Measurements from ENCODE around the gene ABR.

ABR gene

DNA sequence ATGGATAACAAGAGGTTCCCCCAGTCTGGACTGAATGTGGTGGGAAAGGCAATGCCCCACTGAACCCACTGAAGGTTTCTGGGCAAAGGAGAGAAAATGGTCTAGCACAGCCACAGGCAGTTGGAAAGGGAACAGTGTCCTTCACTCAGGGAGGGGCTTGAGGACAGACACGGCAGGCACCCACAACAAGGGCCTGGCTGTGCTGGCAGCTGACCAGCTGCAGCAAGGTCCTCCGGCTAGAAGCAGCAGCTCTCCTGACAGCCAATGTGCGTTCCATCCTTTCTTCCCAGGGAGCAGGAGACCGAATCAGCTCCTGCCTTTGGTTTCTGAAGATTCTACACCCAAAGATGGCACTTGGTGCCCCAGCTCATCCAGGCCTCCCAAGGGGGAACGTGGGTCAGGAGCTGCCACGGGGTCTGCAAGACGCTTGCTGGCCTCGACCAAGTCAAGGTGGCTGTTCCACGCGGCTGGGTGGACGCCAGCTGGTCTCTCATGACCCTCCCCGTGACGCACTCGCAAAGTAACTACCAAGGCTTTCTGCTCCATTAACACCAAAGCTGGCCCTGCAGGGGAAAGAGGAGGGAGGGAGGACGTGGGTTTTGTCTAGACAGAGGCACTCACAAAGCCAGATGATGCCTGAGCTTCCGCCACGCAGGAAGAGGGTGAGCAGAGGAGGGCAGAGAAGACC lies 11.1 kb downstream of the ABR start:
- in situ Hi-C loops (cut with HindIII; ENCODE audit: low pct_ligation_motif_present, low sequenced_read_pairs): no loop called here
- Histone ChIP-seq H3K4me3 (ENCODE audit: low read depth, low read length) (no peak overlapping the region), H3K27ac (no peak overlapping the region), H3K27me3 (replicated peaks) (no peaks in the 10 kb centered on the region), H3K36me3 (replicated peaks) (no peaks in the 10 kb centered on the region)
- DNase-seq: no peak
- TF ChIP-seq, protein P1, sequence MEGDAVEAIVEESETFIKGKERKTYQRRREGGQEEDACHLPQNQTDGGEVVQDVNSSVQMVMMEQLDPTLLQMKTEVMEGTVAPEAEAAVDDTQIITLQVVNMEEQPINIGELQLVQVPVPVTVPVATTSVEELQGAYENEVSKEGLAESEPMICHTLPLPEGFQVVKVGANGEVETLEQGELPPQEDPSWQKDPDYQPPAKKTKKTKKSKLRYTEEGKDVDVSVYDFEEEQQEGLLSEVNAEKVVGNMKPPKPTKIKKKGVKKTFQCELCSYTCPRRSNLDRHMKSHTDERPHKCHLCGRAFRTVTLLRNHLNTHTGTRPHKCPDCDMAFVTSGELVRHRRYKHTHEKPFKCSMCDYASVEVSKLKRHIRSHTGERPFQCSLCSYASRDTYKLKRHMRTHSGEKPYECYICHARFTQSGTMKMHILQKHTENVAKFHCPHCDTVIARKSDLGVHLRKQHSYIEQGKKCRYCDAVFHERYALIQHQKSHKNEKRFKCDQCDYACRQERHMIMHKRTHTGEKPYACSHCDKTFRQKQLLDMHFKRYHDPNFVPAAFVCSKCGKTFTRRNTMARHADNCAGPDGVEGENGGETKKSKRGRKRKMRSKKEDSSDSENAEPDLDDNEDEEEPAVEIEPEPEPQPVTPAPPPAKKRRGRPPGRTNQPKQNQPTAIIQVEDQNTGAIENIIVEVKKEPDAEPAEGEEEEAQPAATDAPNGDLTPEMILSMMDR (IDR thresholded peaks at IDR 0.05; ENCODE audit: low read depth, low read length, missing control alignments): no peak

DNA sequence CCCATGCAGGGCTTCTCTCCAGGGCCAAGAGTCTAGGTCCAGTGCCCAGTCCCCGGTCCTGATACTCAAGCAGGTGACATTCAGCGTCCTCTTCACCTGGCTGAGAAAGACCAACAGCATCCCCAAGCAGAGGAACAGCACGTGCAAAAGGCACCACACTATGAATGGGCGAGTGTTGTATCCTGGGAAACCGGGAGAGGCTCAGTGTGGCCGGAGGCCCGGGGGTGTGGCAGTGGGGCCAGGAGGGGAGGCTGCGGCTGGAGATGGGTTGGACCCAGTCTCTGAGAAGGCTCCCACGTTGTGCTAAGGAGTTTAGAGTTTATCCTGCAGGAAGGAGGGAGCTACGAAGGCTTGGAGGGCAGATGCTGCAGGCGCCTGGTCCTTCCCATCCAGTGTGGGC lies 13.5 kb downstream of the ABR start:
- in situ Hi-C loops (cut with HindIII; ENCODE audit: low pct_ligation_motif_present, low sequenced_read_pairs): no loop called here
- H3K4me3 ChIP-seq (ENCODE audit: low read depth, low read length): no peak overlapping the region
- no peak overlapping the region for H3K27ac ChIP-seq
- TF ChIP-seq, protein P1 (IDR thresholded peaks at IDR 0.05; ENCODE audit: low read depth, low read length, missing control alignments): no peak
- no peaks in the 10 kb centered on the region for H3K36me3 ChIP-seq (replicated peaks)
- no peak for DNase-seq
- no peaks in the 10 kb centered on the region for H3K27me3 ChIP-seq (replicated peaks)

DNA sequence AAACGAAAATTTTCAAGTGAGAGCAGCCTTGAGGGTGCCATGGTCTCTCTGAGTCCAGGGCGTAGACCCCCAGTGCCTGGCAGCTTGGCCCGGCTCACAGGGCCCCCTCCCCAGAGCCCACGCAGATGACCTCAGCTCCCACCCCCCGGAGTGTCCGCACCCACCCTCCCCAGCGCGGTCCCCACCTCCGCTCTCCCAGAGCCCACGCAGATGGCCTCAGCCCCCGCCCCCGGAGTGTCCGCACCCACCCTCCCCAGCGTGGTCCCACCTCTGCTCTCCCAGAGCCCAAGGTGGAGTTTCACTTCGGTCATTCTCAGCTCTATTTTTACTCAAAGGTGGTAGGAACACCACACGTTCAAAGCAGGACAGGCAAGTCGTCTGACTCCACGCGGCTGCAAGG lies 13.9 kb downstream of the ABR start:
- TF ChIP-seq, protein P1 (IDR thresholded peaks at IDR 0.05; ENCODE audit: low read depth, low read length, missing control alignments): no peak
- DNase-seq: no peak
- H3K4me3 ChIP-seq (ENCODE audit: low read depth, low read length): no peak overlapping the region

DNA sequence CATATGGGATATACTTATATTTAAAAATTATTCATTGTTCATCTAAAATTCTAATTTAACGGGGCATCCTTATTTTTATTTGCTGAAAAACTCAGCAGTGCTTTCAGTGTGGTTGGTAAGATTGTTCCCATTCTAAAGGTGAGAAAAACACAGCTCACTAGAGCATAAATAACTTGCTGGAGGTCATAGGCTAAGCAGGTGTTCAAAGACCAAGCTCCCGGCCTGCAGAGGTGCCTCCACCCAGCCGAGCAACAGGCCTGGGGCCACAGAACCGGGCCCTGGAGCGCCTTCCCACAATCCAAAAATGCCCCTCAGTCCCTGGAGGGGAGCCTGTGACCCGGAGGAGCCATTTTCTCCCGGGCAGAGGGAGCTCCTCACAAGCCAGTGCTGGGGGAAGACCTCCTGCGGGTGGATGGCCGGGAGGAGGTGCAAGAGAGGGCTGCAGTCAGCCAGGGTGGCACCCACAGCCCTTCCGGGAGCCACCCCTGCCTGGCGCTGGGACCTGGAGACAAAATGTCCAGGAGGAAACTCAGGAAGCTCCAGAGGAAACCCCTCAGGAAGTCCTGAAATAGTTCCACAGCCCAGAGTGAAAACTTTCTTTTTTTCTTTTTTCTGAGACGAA lies 14.7 kb downstream of the ABR start:
- TF ChIP-seq, protein P1 (IDR thresholded peaks at IDR 0.05; ENCODE audit: low read depth, low read length, missing control alignments): no peak
- DNase-seq: no peak
- H3K27me3 ChIP-seq (replicated peaks): no peaks in the 10 kb centered on the region
- H3K27ac ChIP-seq: no peak overlapping the region
- no peak overlapping the region for H3K4me3 ChIP-seq (ENCODE audit: low read depth, low read length)
- no peaks in the 10 kb centered on the region for H3K36me3 ChIP-seq (replicated peaks)
- in situ Hi-C loops (cut with HindIII; ENCODE audit: low pct_ligation_motif_present, low sequenced_read_pairs): no loop called here

More for the DNA sequence above, 13.9 kb downstream of the ABR start:
- in situ Hi-C loops (cut with HindIII; ENCODE audit: low pct_ligation_motif_present, low sequenced_read_pairs): no loop called here
- no peak overlapping the region for H3K27ac ChIP-seq
- H3K36me3 ChIP-seq (replicated peaks): no peaks in the 10 kb centered on the region
- no peaks in the 10 kb centered on the region for H3K27me3 ChIP-seq (replicated peaks)

DNA sequence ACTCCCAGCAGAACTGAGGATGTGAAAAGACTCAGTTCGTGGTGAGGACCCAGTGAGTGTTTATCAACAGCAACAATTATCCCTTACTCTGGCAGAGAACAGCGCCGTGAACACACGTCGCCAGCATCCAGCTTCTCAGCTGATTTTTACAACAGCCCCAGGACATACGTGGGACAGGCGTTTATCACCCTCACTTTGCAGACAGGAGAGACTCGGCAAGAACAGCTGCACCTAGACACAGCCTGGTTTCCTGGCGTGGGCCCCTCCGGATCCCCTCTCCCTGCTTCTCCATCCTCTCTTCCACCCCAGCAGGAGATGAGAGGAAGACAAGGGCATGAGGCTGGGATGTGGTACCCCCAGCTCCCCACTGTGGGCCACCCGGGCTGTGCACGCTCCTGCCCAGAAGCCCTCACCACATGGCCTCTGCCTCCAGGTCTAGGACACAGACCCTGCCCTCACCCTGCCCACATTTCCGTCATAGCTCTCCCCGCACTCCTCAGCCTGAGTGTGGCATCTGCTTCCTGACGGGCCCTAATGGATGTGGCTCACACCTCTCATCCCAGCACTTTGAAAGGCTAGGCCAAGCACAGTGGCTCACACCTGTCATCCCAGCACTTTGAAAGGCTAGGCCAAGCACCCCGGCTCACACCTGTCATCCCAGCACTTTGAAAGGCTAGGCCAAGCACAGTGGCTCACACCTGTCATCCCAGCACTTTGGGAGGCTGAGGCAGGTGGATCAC lies 17.5 kb downstream of the ABR start:
- H3K4me3 ChIP-seq (ENCODE audit: low read depth, low read length): no peak overlapping the region
- no peak overlapping the region for H3K27ac ChIP-seq
- in situ Hi-C loops (cut with HindIII; ENCODE audit: low pct_ligation_motif_present, low sequenced_read_pairs): no loop called here
- H3K27me3 ChIP-seq (replicated peaks): no peaks in the 10 kb centered on the region
- TF ChIP-seq, protein P1 (IDR thresholded peaks at IDR 0.05; ENCODE audit: low read depth, low read length, missing control alignments): no peak
- DNase-seq: no peak
- H3K36me3 ChIP-seq (replicated peaks): no peaks in the 10 kb centered on the region

Measured in brain microvascular endothelial cell (primary cell).